Sigmoid colon (tissue), 4 donors: Measurements from ENCODE around the gene RAB40B.

ENCODE experiments used
- CTCF ChIP-seq, 4 experiments: fragments of 450-650 bp in 3 of 4; fragments of 200-600 bp in 1 of 4; IDR thresholded peaks; one replicate each; pipeline ENCODE4 v1.5.1; 2016 to 2019; ENCODE audit warnings: antibody characterized with exemption in 4 of 4, mild to moderate bottlenecking in 3 of 4, moderate library complexity in 2 of 4
- EP300 ChIP-seq, 4 donors: sonication (generic); formaldehyde crosslinking; IDR thresholded peaks; one replicate each; pipeline ENCODE4 v1.6.1; 2017; ENCODE audit warnings: antibody characterized with exemption in 4 of 4
- POLR2AphosphoS5 ChIP-seq, 4 donors: sonication (generic); formaldehyde crosslinking; IDR thresholded peaks; one replicate each; pipeline ENCODE4 v1.6.1; 2017; ENCODE audit warnings: antibody characterized with exemption in 4 of 4

DNA sequence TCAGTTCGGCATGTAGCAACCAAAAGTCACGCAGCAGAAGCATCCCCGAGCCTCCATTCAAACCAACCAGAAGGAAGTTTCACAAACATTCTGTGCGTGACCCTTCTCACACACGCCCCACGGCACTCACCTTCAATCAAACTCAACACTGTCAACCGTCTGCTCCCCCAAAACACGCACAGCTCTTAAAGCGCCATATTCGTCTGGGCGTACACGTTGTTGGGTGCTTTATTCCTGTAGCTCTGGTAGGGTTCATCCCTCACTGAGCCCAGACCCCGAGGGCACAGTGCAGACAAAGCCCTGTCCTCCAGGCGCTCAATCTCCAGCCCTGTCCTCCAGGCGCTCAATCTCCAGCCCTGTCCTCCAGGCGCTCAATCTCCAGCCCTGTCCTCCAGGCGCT is 2.2 kb downstream of the RAB40B start:
- no peak for TF ChIP-seq CTCF (IDR thresholded peaks at IDR 0.05)
- TF ChIP-seq EP300 (IDR thresholded peaks at IDR 0.05) = no peak
- no peak for TF ChIP-seq POLR2AphosphoS5 (IDR thresholded peaks at IDR 0.05)
